Tibial artery (tissue), 4 donors: Measurements from ENCODE around the gene CENPU.
"Not testable (repeated sequence)": the region's sequence is repeated elsewhere in the genome, so short reads cannot be mapped to it uniquely, and the experiment has no call there.

Experiments used
- DNase-seq, 2 donors: peaks; one replicate each; pipeline ENCODE4 v3.0.0-alpha.2; 2019
- H3K27ac ChIP-seq, 2 donors: fragments of 200-600 bp; sonication (generic) in 1 of 2; 1 replicate in 1 of 2; 2 replicates in 1 of 2; pipeline ENCODE4 v1.5.1; 2018 to 2019; ENCODE audit warnings: mild to moderate bottlenecking in 1 of 2
- H3K27me3 ChIP-seq, 2 donors: fragments of 200-600 bp; sonication (generic) in 1 of 2; one replicate each; pipeline versions ENCODE4 v1.5.1 to v1.6.0; 2016 to 2019
- H3K36me3 ChIP-seq, 3 donors: fragments of 200-600 bp; sonication (generic) in 2 of 3; one replicate each; pipeline ENCODE4 v1.5.1; 2016 to 2019; ENCODE audit warnings: mild to moderate bottlenecking in 2 of 3
- H3K4me1 ChIP-seq, 4 donors: fragments of 200-600 bp; sonication (generic) in 2 of 4; 1 replicate in 3 of 4; 2 replicates in 1 of 4; pipeline ENCODE4 v1.5.1; 2016 to 2019
- H3K4me3 ChIP-seq, 2 donors: fragments of 200-600 bp; sonication (generic) in 1 of 2; 1 replicate in 1 of 2; 2 replicates in 1 of 2; pipeline ENCODE4 v1.5.1; 2018 to 2019; ENCODE audit warnings: mild to moderate bottlenecking in 2 of 2
- H3K9me3 ChIP-seq, 3 donors: fragments of 200-600 bp; sonication (generic) in 1 of 3; one replicate each; pipeline ENCODE4 v1.5.1; 2016 to 2019
- intact Hi-C: fragments of 100-400 bp; cut with DNase I; formaldehyde crosslinking; loops from one replicate; pipeline ENCODE4 v1.15.0; 2023; ENCODE audit warnings: low total_unique reads
- TF ChIP-seq, protein P1 (sequence below), 2 experiments: fragments of 200-600 bp in 1 of 2; fragments of 450-650 bp in 1 of 2; IDR thresholded peaks; one replicate each; pipeline ENCODE4 v1.5.1; 2017 to 2019; ENCODE audit warnings: antibody characterized with exemption in 2 of 2, mild to moderate bottlenecking in 1 of 2, moderate library complexity in 1 of 2

CENPU gene

DNA sequence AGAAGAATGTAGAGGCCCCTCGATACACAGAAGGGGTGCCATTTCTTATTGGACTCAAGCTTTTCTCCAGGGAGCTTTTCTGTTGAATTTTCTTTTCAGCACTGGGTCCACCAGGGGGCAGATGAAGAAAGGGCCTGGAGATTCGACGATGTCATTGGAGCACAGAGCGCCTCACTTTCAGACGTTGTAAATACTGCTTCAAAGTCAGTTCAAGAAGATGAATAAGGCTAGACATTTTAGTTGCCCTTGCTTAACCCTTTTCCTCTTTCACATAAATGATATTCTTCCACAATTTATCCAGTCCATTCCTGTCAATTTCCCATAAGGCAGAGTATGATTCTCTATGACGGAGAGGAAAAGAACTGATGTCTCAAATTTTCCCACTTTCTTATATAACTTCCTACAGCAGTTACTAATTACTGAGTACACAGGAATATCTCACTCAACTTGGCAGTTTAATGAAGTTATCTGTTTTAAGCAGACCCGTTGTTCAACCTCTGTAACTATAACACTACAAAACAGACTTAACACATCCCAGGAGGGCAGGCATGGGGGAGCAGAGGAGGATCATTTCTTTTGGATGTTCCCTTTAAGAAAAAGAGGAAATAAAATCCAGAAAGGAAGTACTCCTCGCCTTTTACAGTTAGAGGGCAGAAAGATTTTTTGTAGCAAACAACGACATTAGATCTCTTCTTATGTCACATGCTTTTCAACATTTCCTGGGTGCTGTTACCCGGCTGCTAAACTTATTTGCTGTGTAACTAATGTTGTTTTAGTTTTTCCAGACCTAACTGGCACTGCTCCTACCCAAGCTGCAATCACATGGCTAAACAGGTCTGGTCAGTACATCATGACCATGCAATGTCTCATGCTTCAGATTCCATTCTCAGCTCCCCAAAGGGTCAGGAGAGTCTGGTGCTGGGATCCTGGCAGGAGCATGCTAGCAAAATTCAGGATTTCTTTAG is 12.2 kb upstream of the CENPU start:
- Histone ChIP-seq H3K4me1 (peaks cover 0 to 33% (median 17%) of the 10 kb centered on the region in 4 donors), H3K27ac (peak overlapping the region; percentile 75 to 86), H3K9me3 (no peaks in the 10 kb centered on the region), H3K4me3 (peak overlapping the region; percentile 13 to 25), H3K36me3 (no peaks in the 10 kb centered on the region), H3K27me3 (no peaks in the 10 kb centered on the region)
- DNase-seq = peak; percentile 80 to 86
- TF ChIP-seq, protein P1, sequence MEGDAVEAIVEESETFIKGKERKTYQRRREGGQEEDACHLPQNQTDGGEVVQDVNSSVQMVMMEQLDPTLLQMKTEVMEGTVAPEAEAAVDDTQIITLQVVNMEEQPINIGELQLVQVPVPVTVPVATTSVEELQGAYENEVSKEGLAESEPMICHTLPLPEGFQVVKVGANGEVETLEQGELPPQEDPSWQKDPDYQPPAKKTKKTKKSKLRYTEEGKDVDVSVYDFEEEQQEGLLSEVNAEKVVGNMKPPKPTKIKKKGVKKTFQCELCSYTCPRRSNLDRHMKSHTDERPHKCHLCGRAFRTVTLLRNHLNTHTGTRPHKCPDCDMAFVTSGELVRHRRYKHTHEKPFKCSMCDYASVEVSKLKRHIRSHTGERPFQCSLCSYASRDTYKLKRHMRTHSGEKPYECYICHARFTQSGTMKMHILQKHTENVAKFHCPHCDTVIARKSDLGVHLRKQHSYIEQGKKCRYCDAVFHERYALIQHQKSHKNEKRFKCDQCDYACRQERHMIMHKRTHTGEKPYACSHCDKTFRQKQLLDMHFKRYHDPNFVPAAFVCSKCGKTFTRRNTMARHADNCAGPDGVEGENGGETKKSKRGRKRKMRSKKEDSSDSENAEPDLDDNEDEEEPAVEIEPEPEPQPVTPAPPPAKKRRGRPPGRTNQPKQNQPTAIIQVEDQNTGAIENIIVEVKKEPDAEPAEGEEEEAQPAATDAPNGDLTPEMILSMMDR (IDR thresholded peaks at IDR 0.05) = peak; percentile 69 to 72
- intact Hi-C loops = loop anchor here (10.0 kb wide), 2 partner anchors 349 to 389 kb away; no protein-coding TSS in a partner anchor

DNA sequence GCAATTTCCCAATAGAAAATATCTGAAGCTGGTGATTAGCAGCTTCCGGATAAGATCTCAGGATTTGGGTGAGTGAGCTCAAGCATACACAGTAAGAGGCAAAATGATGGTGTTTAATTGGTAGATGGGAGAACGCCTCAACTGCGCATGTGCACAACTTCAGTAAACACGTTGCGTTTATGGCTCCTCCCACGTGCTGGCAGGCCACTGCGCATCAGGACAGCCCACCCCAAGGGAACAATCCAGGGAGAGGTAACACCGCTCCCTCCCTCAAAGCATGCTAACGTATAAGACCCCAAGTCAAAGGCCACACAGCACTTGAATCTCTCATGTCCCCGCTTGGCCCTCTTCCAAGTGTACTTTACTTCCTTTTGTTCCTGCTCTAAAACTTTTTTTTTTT is 10.3 kb upstream of the CENPU start:
- DNase-seq = no peak
- Histone ChIP-seq H3K4me1 (peaks cover 0 to 33% (median 17%) of the 10 kb centered on the region in 4 donors), H3K27me3 (no peaks in the 10 kb centered on the region), H3K27ac (no peak overlapping the region), H3K36me3 (no peaks in the 10 kb centered on the region), H3K9me3 (no peaks in the 10 kb centered on the region), H3K4me3 (no peak overlapping the region)
- TF ChIP-seq, protein P1 (IDR thresholded peaks at IDR 0.05) = no peak
- intact Hi-C loops = loop anchor here (10.0 kb wide), 2 partner anchors 351 to 391 kb away; no protein-coding TSS in a partner anchor

DNA sequence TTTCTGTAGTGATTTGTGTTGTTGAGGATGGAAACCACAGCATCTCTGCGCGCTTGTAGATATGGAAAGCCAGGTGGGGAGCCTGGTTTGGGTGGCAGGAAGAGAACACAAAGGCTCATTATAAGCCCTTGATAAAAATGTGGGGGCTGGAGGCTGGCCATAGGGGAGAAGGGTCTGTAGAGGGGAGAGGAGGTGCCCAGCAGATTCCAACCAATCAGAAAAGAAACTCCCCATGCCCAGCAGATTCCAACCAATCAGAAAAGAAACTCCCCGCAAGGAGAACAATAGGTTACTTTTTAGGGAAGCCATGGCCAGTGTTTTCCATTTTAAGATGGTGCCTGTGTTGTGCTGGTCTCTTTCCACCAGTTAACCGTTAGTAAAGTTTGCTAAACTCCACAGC is 9.8 kb upstream of the CENPU start:
- intact Hi-C loops = loop anchor here (10.0 kb wide), 2 partner anchors 351 to 391 kb away; no protein-coding TSS in a partner anchor
- TF ChIP-seq, protein P1 (IDR thresholded peaks at IDR 0.05) = no peak
- no peak overlapping the region for H3K27ac ChIP-seq
- H3K4me3 ChIP-seq = no peak overlapping the region
- DNase-seq = no peak
- H3K36me3 ChIP-seq = no peaks in the 10 kb centered on the region
- no peaks in the 10 kb centered on the region for H3K27me3 ChIP-seq
- peaks cover 0 to 33% (median 17%) of the 10 kb centered on the region in 4 donors for H3K4me1 ChIP-seq
- no peaks in the 10 kb centered on the region for H3K9me3 ChIP-seq

DNA sequence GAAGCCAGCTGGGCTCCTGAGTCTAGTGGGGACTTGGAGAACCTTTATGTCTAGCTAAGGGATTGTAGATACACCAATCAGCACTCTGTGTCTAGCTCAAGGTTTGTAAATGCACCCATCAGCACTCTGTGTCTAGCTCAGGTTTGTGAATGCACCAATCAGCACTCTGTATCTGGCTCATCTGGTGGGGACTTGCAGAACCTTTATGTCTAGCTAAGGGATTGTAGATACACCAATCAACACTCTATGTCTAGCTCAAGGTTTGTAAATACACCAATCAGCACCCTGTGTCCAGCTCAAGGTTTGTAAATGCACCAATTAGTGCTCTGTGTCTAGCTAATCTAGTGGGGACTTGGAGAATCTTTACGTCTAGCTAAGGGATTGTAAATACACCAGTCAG is 7.8 kb upstream of the CENPU start:
- H3K4me3 ChIP-seq, H3K27ac ChIP-seq, H3K9me3 ChIP-seq, H3K27me3 ChIP-seq, DNase-seq, H3K36me3 ChIP-seq: not testable (repeated sequence)
- peaks cover 0 to 14% (median under 1%) of the 10 kb centered on the region in 4 donors for H3K4me1 ChIP-seq
- intact Hi-C loops = loop anchor here (10.0 kb wide), 2 partner anchors 353 to 393 kb away; no protein-coding TSS in a partner anchor

DNA sequence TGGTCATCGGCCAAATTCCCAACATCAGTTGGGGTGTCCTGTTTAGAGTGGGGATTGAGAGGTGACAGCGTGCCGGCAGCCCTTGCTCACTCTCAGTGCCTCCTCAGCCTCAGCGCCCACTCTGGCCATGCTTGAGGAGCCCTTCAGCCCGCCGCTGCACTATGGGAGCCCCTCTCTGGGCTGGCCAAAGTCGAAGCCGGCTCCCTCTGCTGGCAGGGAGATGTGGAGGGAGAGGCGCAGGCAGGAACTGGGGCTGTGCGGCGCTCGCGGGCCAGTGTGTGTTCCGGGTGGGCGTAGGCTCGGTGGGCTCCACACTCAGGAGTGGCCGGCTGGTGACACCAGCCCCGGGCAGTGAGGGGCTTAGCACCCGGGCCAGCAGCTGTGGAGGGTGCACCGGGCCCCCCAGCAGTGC is 7.1 kb upstream of the CENPU start:
- H3K27me3 ChIP-seq = no peaks in the 10 kb centered on the region
- DNase-seq = no peak
- H3K9me3 ChIP-seq = no peaks in the 10 kb centered on the region
- no peak overlapping the region for H3K27ac ChIP-seq
- H3K4me3 ChIP-seq = no peak overlapping the region
- TF ChIP-seq, protein P1 (IDR thresholded peaks at IDR 0.05) = no peak
- intact Hi-C loops = loop anchor here (10.0 kb wide), 2 partner anchors 354 to 394 kb away; no protein-coding TSS in a partner anchor
- no peaks in the 10 kb centered on the region for H3K36me3 ChIP-seq
- peaks cover 0 to 7% (median 0%) of the 10 kb centered on the region in 4 donors for H3K4me1 ChIP-seq

DNA sequence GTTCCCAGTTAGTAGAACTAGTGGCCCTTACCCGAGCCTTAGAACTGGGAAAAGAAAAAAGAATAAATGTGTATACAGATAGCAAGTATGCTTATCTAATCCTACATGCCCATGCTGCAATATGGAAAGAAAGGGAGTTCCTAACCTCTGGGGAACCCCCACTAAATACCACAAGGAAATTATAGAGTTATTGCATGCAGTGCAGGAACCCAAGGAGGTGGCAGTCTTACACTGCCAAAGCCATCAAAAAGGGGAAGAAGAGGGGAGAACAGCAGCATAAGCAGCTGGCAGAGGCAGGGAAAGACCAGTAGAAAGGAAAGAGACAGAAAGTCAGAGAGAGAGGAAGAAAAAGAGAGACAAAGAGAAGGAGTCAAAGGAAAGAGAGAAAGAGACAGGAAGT is 5.7 kb upstream of the CENPU start:
- intact Hi-C loops, H3K4me3 ChIP-seq, DNase-seq, H3K9me3 ChIP-seq, H3K4me1 ChIP-seq, H3K27ac ChIP-seq, H3K27me3 ChIP-seq, H3K36me3 ChIP-seq: not testable (repeated sequence)
